ENCODE results near the gene ALK.

The ALK gene

GRCh38 chr2:29562319-29562718 is 359.1 kb downstream of the ALK start:
- no peak for DNase-seq

- no peak for DNase-seq
These were observed 359.8 kb downstream of the ALK start for GRCh38 chr2:29561628-29562027.

- no peak for DNase-seq
These were observed 360.2 kb downstream of the ALK start for GRCh38 chr2:29561181-29561580.

- no peak for DNase-seq
These were observed 360.8 kb downstream of the ALK start for GRCh38 chr2:29560566-29560965.

- no peak for DNase-seq
These were observed 361.4 kb downstream of the ALK start for GRCh38 chr2:29560030-29560429.

- no peak for DNase-seq
These were observed 361.8 kb downstream of the ALK start for GRCh38 chr2:29559578-29559977.

GRCh38 chr2:29558097-29558496 is 363.3 kb downstream of the ALK start:
- DNase-seq, result no peak

GRCh38 chr2:29557268-29557667 is 364.1 kb downstream of the ALK start:
- DNase-seq, result no peak

GRCh38 chr2:29549069-29549380 is 372.4 kb downstream of the ALK start:
- DNase-seq, result no peak

- DNase-seq, result no peak
These were observed 376.5 kb downstream of the ALK start for GRCh38 chr2:29544917-29545316.

GRCh38 chr2:29544031-29544430 is 377.4 kb downstream of the ALK start:
- DNase-seq, result no peak

- DNase-seq, result no peak
These were observed 386.2 kb downstream of the ALK start for GRCh38 chr2:29535188-29535587.

- no peak for DNase-seq
These were observed 388.9 kb downstream of the ALK start for GRCh38 chr2:29532436-29532835.

- no peak for DNase-seq
These were observed 389.8 kb downstream of the ALK start for GRCh38 chr2:29531626-29532025.

- DNase-seq, result no peak
These were observed 391.1 kb downstream of the ALK start for GRCh38 chr2:29530281-29530680.

GRCh38 chr2:29528891-29529520 is 392.4 kb downstream of the ALK start:
- DNase-seq, result no peak

GRCh38 chr2:29528371-29528770 is 393.0 kb downstream of the ALK start:
- no peak for DNase-seq

- no peak for DNase-seq
These were observed 393.4 kb downstream of the ALK start for GRCh38 chr2:29527947-29528346.

- no peak for DNase-seq
These were observed 394.5 kb downstream of the ALK start for GRCh38 chr2:29526587-29527586.

GRCh38 chr2:29525921-29526320 is 395.5 kb downstream of the ALK start:
- no peak for DNase-seq

- DNase-seq, result no peak
These were observed 396.7 kb downstream of the ALK start for GRCh38 chr2:29524652-29525051.

GRCh38 chr2:29522951-29523669 is 398.3 kb downstream of the ALK start:
- DNase-seq, result no peak

GRCh38 chr2:29520001-29520400 is 401.4 kb downstream of the ALK start:
- no peak for DNase-seq
